ENCODE data around the gene PRR7. TPM values are rescaled to one million over a fixed set of nuclear protein-coding genes. Genes with fewer than 3 reads are reported as not detected.
"Not testable (repeated sequence)": the region's sequence is repeated elsewhere in the genome, so short reads cannot be mapped to it uniquely, and the experiment has no call there.

The PRR7 gene
- total and polyA plus RNA-seq, 4 donors = 0.17 to 1.4 (median 0.49) TPM

- TF ChIP-seq GABPA (IDR thresholded peaks at IDR 0.05 in 1 of 2, conservative IDR thresholded peaks at IDR 0.05 in 1 of 2) (no peak), ATF3 (IDR thresholded peaks at IDR 0.05) (no peak), EGR1 (IDR thresholded peaks at IDR 0.05; ENCODE audit: low read depth in 2 of 2) (no peak), RXRA (IDR thresholded peaks at IDR 0.05) (no peak), CTCF (IDR thresholded peaks at IDR 0.05; ENCODE audit: low read depth, low read length, missing input control) (no peak)
These were observed 32.1 kb upstream of the PRR7 start (continued) for GRCh38 chr5:177414481-177414880.

GRCh38 chr5:177417081-177417480 is 29.5 kb upstream of the PRR7 start:
- H3K9ac ChIP-seq (ENCODE audit: low read depth in 1 of 2, low read length in 2 of 2); DNase-seq (ENCODE audit: low spot score); H3K4me3 ChIP-seq (ENCODE audit: low read depth in 1 of 3, low read length in 3 of 3); H3K9me3 ChIP-seq (ENCODE audit: control insufficient read depth in 4 of 4, low read length in 3 of 4); H3K4me1 ChIP-seq (ENCODE audit: control insufficient read depth in 4 of 4, insufficient read depth in 4 of 4, low read length in 3 of 4); H3K27me3 ChIP-seq (ENCODE audit: control insufficient read depth in 4 of 4, insufficient read depth in 4 of 4, low read length in 3 of 4); H3K27ac ChIP-seq (ENCODE audit: low read depth in 1 of 2, low read length in 2 of 2); H3K36me3 ChIP-seq (ENCODE audit: control insufficient read depth in 4 of 4, insufficient read depth in 3 of 4, low read depth in 1 of 4, low read length in 3 of 4): not testable (repeated sequence)
- WGBS = 90% methylated on average over 6 of the region's 6 CpGs

GRCh38 chr5:177419046-177419445 is 27.6 kb upstream of the PRR7 start:
- Histone ChIP-seq H3K9me3 (ENCODE audit: control insufficient read depth in 4 of 4, low read length in 3 of 4) (no peaks in the 10 kb centered on the region), H3K27me3 (ENCODE audit: control insufficient read depth in 4 of 4, insufficient read depth in 4 of 4, low read length in 3 of 4) (no peaks in the 10 kb centered on the region)
- DNase-seq (ENCODE audit: low spot score) = no peak

More at GRCh38 chr5:177419046-177419445, 27.6 kb upstream of the PRR7 start:
- no peak overlapping the region for H3K4me3 ChIP-seq (ENCODE audit: low read depth in 1 of 3, low read length in 3 of 3)
- no peaks in the 10 kb centered on the region for H3K36me3 ChIP-seq (ENCODE audit: control insufficient read depth in 4 of 4, insufficient read depth in 3 of 4, low read depth in 1 of 4, low read length in 3 of 4)
- H3K4me1 ChIP-seq (ENCODE audit: control insufficient read depth in 4 of 4, insufficient read depth in 4 of 4, low read length in 3 of 4) = no peaks in the 10 kb centered on the region
- no peak overlapping the region for H3K27ac ChIP-seq (ENCODE audit: low read depth in 1 of 2, low read length in 2 of 2)
- no peak for TF ChIP-seq JUND (IDR thresholded peaks at IDR 0.05)
- no peak for TF ChIP-seq ATF3 (IDR thresholded peaks at IDR 0.05)
- no peak for TF ChIP-seq SP1 (IDR thresholded peaks at IDR 0.05)
- TF ChIP-seq FOXA2 (IDR thresholded peaks at IDR 0.05) = no peak
- TF ChIP-seq NR2F2 (IDR thresholded peaks at IDR 0.05) = no peak
- TF ChIP-seq HNF4G (IDR thresholded peaks at IDR 0.05) = no peak
- TF ChIP-seq ZBTB33 (IDR thresholded peaks at IDR 0.05) = no peak
- no peak for TF ChIP-seq YY1 (IDR thresholded peaks at IDR 0.05)
- TF ChIP-seq RAD21 (IDR thresholded peaks at IDR 0.05) = no peak
- TF ChIP-seq HNF4A (conservative IDR thresholded peaks at IDR 0.05) = no peak
- TF ChIP-seq RXRA (IDR thresholded peaks at IDR 0.05) = no peak
- TF ChIP-seq REST (IDR thresholded peaks at IDR 0.05) = no peak
- no peak for TF ChIP-seq CTCF (IDR thresholded peaks at IDR 0.05; ENCODE audit: low read depth, low read length, missing input control)
- TF ChIP-seq GABPA (IDR thresholded peaks at IDR 0.05 in 1 of 2, conservative IDR thresholded peaks at IDR 0.05 in 1 of 2) = no peak
- TF ChIP-seq TAF1 (conservative IDR thresholded peaks at IDR 0.05) = no peak
- TF ChIP-seq FOXA1 (IDR thresholded peaks at IDR 0.05) = no peak
- no peak for TF ChIP-seq EGR1 (IDR thresholded peaks at IDR 0.05; ENCODE audit: low read depth in 2 of 2)
- TF ChIP-seq MAX (IDR thresholded peaks at IDR 0.05) = no peak
- WGBS = 91% methylated on average over 3 of the region's 3 CpGs
- no peak overlapping the region for H3K9ac ChIP-seq (ENCODE audit: low read depth in 1 of 2, low read length in 2 of 2)

Data from liver (tissue), 9 donors.